DND-41 (cell line): ENCODE measurements around the gene TF.
A peak's percentile ranks its signal among the peaks of the same experiment; 100 is the strongest.

Experiments
- ATAC-seq: fragments of 200-7000 bp; cut with Tn5 transposase; 3 replicates; pipeline ENCODE4 v1.9.1; 2021; ENCODE audit warnings: low read depth; ENCODE audit not compliant: insufficient read depth
- DNase-seq: peaks from one replicate; pipeline ENCODE4 v3.0.0-alpha.2; 2020
- H2AFZ ChIP-seq: 2 replicates; pipeline ENCODE4 v1.6.0; 2012; ENCODE audit warnings: low read depth, low read length
- H3K27ac ChIP-seq: 2 replicates; pipeline ENCODE4 v1.5.1; 2012; ENCODE audit warnings: low read length, inconsistent platforms
- H3K27me3 ChIP-seq: fragments of 200-600 bp; sonication (generic); 2 replicates; pipeline ENCODE4 v1.6.0; 2012; ENCODE audit warnings: low read length, mild to moderate bottlenecking, inconsistent platforms; ENCODE audit not compliant: insufficient read depth, poor library complexity
- H3K36me3 ChIP-seq: 2 replicates; pipeline ENCODE4 v1.5.1; 2012; ENCODE audit warnings: low read length, inconsistent platforms; ENCODE audit not compliant: insufficient read depth
- H3K4me1 ChIP-seq: 2 replicates; pipeline ENCODE4 v1.5.1; 2012; ENCODE audit warnings: mild to moderate bottlenecking, low read length; ENCODE audit not compliant: insufficient read depth
- H3K4me2 ChIP-seq: 2 replicates; pipeline ENCODE4 v1.6.0; 2012; ENCODE audit warnings: mild to moderate bottlenecking, moderate library complexity, low read length, inconsistent platforms; ENCODE audit not compliant: insufficient read depth
- H3K4me3 ChIP-seq, 2 experiments: fragments of 200-600 bp in 1 of 2; shearing (Covaris generic) in 1 of 2; 2 replicates each; pipeline ENCODE4 v1.5.1; 2012 to 2016; ENCODE audit warnings: inconsistent platforms in 2 of 2, low read length in 2 of 2, mild to moderate bottlenecking in 2 of 2, low read depth in 1 of 2, moderate library complexity in 1 of 2
- H3K79me2 ChIP-seq: 2 replicates; pipeline ENCODE4 v1.6.0; 2012; ENCODE audit warnings: low read length, inconsistent platforms; ENCODE audit not compliant: insufficient read depth
- H3K9ac ChIP-seq: 2 replicates; pipeline ENCODE4 v1.6.0; 2012; ENCODE audit warnings: low read depth, mild to moderate bottlenecking, inconsistent platforms, low read length, moderate library complexity
- H3K9me3 ChIP-seq: 2 replicates; pipeline ENCODE4 v1.5.1; 2012; ENCODE audit warnings: low read length, moderate library complexity, mild to moderate bottlenecking, inconsistent platforms; ENCODE audit not compliant: insufficient read depth, severe bottlenecking
- H4K20me1 ChIP-seq: 2 replicates; pipeline ENCODE4 v1.6.0; 2012; ENCODE audit warnings: low read length; ENCODE audit not compliant: insufficient read depth
- CTCF ChIP-seq: IDR thresholded peaks from 2 replicates; pipeline ENCODE4 v1.5.1; 2012; ENCODE audit warnings: borderline replicate concordance, low read length, moderate library complexity, mild to moderate bottlenecking; ENCODE audit not compliant: poor library complexity, severe bottlenecking; ENCODE audit errors: extremely low read depth
- EZH2 ChIP-seq: IDR thresholded peaks from 3 replicates; pipeline ENCODE4 v1.6.1; 2012; ENCODE audit warnings: borderline replicate concordance, low read depth, mild to moderate bottlenecking, moderate library complexity, low read length, inconsistent platforms; ENCODE audit not compliant: severe bottlenecking

TF gene

GRCh38 chr3:133783762-133784161, 37.6 kb downstream of the TF start:
- ATAC-seq (no peak), DNase-seq (no peak)
- H2AFZ ChIP-seq = no peak overlapping the region
- no peaks in the 10 kb centered on the region for H3K79me2 ChIP-seq
- H3K27me3 ChIP-seq = no peaks in the 10 kb centered on the region
- H3K27ac ChIP-seq = no peak overlapping the region
- no peak overlapping the region for H3K9ac ChIP-seq
- H3K4me1 ChIP-seq = no peaks in the 10 kb centered on the region
- no peak overlapping the region for H3K4me3 ChIP-seq
- TF ChIP-seq EZH2 = no peak
- TF ChIP-seq CTCF = no peak
- H4K20me1 ChIP-seq = no peaks in the 10 kb centered on the region
- H3K4me2 ChIP-seq = no peak overlapping the region
- H3K9me3 ChIP-seq = no peaks in the 10 kb centered on the region
- H3K36me3 ChIP-seq = no peaks in the 10 kb centered on the region

- Histone ChIP-seq H3K9me3 (peaks cover 26% of the 10 kb centered on the region), H3K79me2 (no peaks in the 10 kb centered on the region), H3K27me3 (no peaks in the 10 kb centered on the region), H4K20me1 (no peaks in the 10 kb centered on the region), H3K4me2 (no peak overlapping the region), H3K4me1 (no peaks in the 10 kb centered on the region), H3K27ac (no peak overlapping the region), H3K36me3 (no peaks in the 10 kb centered on the region), H3K4me3 (no peak overlapping the region), H3K9ac (no peak overlapping the region), H2AFZ (no peak overlapping the region)
- TF ChIP-seq CTCF (no peak), EZH2 (no peak)
- DNase-seq = no peak
- no peak for ATAC-seq
Observed at GRCh38 chr3:133788024-133788423, 41.8 kb downstream of the TF start.

- no peak for TF ChIP-seq EZH2
- TF ChIP-seq CTCF = no peak
- Histone ChIP-seq H4K20me1 (no peaks in the 10 kb centered on the region), H3K27ac (no peak overlapping the region), H3K36me3 (no peaks in the 10 kb centered on the region), H2AFZ (no peak overlapping the region), H3K27me3 (no peaks in the 10 kb centered on the region), H3K79me2 (no peaks in the 10 kb centered on the region), H3K4me1 (no peaks in the 10 kb centered on the region), H3K9ac (no peak overlapping the region), H3K9me3 (peaks cover 34% of the 10 kb centered on the region), H3K4me2 (no peak overlapping the region), H3K4me3 (no peak overlapping the region)
- peak; percentile 6 for DNase-seq
- ATAC-seq = no peak
Observed at GRCh38 chr3:133792171-133792763, 46.1 kb downstream of the TF start.
